Activated naive CD4-positive, alpha-beta T cell (primary cell): Measurements from ENCODE around the gene COX7A2L.
"Not testable (repeated sequence)": the region's sequence is repeated elsewhere in the genome, so short reads cannot be mapped to it uniquely, and the experiment has no call there.

Source experiments
- DNase-seq, 4 experiments: peaks; one replicate each; lab custom pipeline; 2025; lab: John Stamatoyannopoulos, UW

The COX7A2L gene

DNA sequence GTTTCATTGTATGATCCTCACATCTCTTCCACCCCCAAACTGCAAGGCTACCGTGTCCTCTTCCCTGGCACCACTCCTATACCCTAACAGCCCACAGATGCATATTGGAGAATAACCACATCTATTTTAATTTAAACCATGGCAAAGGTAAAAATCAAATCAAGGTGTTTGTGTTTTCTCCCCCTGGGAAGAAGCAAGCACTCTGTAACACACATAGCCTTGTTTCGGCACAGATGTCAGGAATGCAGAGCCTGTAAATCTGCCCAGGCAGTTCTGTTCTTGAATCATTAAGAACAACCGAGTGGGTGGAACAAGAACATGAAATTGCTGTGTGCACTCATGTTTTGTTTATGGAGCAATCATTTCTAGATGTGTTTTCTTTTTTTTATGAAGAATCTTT, 6.8 kb upstream of the COX7A2L start:
- DNase-seq, result no peak

GRCh38 chr2:42366411-42366810, 5.4 kb upstream of the COX7A2L start:
- no peak for DNase-seq

DNA sequence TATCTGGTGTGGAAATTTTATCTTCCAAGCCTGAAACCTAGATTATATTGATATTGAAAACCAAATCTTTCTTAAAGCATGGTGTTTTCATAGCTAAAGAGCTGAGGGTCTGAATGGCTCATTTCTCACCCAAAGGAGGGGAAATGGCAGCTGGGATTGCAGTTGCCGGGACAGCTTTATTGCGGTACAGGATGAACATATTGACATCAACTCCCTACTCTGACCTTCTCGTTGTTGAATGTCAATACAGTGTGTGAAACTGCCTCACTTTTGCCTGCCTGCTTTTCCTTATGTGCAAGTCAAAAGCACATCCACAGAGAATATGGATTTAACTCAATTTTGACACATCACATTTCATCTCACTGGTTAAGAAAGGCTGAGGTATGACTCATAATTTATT, 3.6 kb upstream of the COX7A2L start:
- no peak for DNase-seq

DNA sequence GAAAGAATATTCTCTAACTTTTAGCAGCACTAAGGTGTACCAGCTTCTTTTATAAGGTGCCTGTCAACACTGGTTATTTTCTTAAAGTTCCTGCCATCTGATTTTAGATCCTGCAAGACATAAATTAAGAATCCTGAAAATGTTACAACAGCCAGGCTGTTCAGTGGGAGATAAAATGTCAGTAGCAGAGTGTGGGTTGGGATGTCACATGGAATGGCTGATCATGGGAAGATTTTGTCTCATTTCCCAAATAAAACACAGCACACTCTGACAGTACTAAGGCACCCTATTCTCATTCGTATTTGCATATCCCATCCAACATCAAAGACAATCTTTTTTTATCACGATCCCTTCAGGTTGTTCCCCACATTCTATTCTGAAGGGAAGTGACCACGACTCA, 2.4 kb upstream of the COX7A2L start:
- DNase-seq, result no peak

DNA sequence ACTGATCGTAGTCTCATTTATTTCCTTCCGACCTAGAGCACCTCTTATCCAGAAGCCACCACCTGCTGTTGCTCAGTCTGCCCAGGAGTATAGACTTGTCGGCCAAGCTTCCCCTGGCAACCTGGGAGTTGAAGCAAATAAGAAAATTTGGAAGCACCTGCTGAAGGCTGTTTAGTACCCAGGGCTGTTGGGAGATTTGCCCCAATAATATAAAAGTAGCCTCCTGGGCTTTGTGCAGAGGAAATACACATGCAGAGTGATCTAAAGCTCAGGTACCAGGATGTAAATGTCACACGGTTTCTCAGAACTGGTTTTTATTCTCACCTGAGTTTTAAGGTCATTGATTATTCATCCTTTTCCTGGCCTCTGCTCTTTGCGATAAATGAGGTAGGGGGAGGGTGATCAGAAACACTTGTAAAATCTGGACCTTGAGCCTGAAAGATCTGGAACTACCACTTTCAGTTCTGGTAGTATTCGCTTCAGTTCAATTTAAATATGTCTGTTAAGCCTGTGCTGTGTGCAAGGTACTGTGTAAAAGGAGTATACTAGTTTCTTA, 789 bp upstream of the COX7A2L start:
- DNase-seq, result no peak

GRCh38 chr2:42360493-42360889, 526 bp downstream of the COX7A2L start:
- DNase-seq, result no peak

DNA sequence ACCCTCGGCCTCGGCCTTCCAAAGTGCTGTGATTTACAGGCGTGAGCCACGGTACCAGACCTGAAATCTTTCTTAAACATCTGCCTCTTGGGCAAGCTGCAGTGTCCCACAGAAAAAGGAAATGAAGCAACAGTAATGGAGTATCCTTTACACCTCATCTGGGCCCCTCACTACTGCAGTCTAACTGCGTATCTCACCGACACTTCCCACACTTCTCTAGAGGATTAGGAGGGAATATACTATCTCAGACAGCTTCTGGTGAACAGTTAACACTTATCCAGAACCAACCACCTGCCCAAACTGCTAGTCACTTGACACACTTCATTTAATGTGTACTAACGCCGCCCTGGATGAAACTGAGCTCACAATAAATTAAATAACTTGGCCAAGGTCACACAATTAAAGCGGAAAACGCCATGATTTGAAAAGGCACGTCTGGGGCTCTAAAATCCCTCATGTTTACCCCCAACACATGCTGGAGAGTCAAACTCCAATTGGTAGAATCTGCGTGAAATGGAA, 993 bp downstream of the COX7A2L start:
- DNase-seq, result no peak

DNA sequence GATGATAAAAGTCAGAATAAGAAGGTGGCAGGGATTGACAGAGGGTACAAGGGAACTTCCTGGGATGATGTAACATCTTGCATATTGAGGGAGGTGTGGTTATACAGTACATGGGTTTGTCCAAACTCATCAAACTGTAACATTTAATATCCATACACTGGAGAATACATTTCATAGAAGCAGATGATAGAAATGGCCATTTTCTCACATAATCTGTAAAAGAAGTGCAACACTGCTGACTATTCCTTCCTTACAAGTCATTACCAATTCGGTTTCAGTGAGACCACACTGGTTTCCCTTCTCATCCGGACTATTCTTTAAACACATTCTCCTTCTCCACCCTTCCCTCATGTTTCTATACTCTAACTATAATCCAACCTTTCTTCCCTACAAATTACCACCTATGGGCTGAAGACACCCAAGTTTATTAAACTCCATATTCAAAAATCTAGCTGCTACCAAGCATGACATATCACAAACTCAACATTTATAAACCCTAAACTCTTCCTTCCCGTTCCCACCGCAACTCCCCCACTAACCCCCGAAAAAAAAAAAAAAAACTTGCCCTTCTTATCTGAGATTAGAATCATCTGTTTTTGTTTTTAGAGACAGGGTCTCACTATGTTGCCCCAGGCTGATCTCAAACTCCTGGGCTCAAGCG, 1.6 kb downstream of the COX7A2L start:
- DNase-seq, result no peak

DNA sequence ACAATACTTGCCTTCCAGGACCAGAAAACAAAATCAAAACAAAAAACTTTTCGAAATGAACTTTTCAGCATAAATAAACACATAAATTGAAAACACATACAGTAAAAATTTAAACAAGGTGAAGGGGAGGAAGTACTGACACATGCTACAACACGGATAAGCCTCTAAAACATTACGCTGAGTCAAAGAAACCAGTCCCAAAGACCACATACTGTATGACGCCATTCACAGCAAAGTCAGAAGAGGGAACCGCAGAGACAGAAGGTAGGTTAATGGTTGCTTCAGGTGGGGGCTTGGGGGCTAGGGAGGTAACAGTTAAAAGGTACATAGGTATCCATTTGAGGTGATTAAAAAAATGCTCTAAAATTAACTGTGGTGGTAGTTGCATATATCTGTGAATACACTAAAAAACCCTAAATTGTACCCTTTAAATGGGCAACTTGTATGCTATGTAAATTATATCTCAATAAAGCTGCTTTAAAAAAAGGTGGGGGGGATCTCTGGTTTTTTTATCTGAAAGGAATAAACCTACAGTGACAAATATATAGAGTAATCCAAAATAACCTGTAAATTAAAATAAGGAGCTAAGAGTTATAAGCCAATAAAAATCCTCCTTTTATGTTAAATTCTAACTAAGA, 7.1 kb downstream of the COX7A2L start:
- no peak for DNase-seq

GRCh38 chr2:42351864-42352263, 9.2 kb downstream of the COX7A2L start:
- DNase-seq, result no peak

DNA sequence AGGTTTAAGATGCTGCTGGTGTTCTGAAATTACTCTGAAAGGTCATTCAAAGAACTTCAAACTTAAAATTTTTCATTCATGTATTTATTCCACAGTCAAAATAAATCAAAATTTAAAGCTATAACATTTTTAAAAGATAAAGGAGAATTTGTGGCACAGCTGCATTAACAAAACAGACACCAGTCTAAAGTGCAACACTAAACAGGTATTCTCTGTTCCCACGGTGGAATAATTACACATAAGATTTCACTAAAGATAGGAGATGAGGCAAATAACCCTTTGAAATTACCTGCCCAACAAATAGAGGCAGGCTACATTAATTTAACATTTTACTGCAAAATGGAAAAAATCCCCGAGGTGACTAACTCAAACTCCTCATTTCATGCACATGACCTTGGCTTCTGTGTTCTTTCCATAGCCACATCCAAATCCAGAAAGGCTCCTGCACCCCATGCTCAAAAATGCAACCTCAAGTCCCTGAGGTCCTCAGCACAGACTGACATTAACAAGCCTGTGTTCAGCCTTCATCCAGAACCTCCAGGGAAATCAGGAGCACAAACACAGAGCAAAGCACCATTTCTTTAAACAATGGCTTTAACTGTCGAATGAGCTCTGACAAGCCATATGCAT, 10.5 kb downstream of the COX7A2L start:
- no peak for DNase-seq

DNA sequence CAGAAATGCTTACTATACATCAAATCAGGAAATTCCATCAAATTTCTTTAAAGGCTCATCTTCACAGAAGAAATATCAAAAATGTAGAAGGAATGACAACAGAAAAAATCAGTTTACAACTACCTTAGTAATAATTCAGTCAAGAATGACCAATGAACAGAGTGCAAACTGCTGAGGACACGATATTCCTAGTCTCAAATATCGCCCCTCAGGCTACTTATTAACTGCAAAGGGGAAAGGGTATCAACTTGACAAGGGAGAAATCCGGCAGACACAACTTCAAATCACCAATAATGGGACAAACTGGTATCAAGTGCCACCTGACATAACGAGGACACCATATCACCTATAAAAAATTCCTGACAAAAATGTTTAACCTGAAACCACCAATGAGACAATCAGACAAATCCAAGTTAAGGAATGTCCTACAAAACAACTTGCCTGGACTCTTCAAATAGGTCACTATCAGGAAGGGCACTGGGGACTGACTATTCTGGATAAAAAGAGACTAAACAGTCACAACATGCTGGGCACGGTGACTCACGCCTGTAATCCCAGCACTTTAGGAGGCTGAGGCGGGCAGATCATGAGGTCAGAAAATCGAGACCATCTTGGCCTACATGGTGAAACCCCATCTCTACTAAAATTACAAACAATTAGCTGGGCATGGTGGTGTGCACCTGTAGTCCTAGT, 12.8 kb downstream of the COX7A2L start:
- no peak for DNase-seq

DNA sequence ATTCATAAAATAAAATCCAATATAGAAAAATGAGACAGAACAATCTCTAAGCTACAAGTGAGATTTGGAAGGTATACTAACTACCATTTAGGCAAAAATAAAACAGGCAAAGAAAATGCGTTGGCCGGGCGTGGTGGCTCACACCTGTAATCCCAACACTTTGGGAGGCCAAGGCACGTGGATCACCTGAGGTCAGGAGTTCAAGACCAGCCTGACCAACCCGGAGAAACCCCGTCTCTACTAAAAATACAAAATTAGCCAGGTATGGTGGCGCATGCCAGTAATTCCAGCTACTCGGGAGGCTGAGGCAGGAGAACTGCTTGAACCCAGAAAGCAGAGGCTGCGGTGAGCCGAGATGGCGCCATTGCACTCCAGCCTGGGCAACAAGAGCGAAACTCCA, 13.5 kb downstream of the COX7A2L start:
- DNase-seq, result not testable (repeated sequence)

DNA sequence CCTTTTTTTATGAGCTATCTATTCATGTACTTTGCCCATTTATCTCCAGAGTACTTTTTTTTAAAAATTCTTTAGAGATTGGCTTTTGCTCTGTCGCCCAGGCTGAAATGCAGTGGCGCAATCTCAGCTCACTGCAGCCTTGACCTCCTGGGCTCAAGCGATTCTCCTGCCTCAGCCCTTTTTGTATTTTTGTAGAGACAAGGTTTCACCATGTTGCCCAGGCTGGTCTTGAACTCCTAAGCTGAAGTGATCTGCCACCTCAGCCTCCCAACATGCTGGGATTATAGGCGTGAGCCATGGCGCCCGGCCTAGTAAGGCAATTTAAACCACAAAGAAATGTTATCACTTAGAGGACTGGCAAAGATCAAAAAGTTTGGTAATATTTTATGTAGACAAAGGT, 14.2 kb downstream of the COX7A2L start:
- DNase-seq, result not testable (repeated sequence)

GRCh38 chr2:42345986-42346385, 15.0 kb downstream of the COX7A2L start:
- DNase-seq, result no peak

GRCh38 chr2:42342795-42343241, 18.2 kb downstream of the COX7A2L start:
- no peak for DNase-seq

- DNase-seq, result no peak
Observed at GRCh38 chr2:42342061-42342794, 18.8 kb downstream of the COX7A2L start.

- no peak for DNase-seq
Observed at GRCh38 chr2:42340938-42341636, 19.9 kb downstream of the COX7A2L start.

DNA sequence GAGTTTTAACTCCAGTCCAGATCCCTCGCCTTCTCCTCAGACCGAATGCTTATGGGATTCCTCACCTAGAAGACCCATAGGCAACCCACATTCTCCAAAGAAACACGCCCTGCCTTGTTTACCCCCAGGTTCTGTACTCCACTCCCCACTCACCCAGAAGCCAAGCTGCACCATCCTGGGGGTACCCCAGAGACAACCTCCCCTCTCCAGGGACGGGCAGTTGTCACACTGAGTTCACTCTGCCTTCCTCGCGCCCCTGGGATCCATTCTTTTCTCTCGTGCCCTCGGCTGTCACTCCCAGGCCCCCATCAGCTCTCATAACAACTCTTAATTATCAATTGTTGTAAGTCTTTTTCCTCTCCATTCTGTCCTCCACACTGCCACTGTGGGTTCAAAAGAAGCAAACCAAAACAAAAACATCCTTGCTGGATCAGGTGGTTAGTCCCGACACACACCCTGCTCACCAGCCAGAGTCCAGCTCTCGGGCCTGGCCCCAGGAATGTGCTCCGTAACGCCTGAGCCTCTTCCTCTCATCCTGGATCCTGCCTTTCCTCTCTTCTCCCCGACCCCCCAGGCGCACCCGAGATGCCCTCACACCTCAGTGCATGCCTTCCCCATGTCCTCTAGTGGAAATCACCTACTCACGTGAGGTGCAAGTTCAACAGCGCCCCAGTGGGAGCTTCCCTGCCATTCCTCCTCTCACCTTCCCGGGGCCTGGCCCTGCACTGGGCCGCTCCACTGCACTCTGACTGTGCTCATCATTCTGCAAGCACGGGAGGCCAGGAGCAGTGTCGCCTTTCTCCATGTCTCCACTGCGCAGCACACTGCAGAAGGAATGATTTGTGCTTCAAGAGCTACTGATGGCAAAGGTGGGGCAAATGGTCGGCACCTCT, 20.7 kb downstream of the COX7A2L start:
- DNase-seq, result no peak
